Endothelial cell of umbilical vein (primary cell): ENCODE data around the gene PNPLA1. TPM values are rescaled to one million over a fixed set of nuclear protein-coding genes. Genes with fewer than 3 reads are reported as not detected.

Experiments used
- BruUV-seq: library from RNA; stranded (reverse); fragments of 400-500 nt; replicated peaks from 2 replicates; lab custom pipeline; 2021; lab: Mats Ljungman, UMichigan
- CTCF ChIA-PET: fragments of 300-600, 350-600 bp; sonication (Branson Sonifier 250); formaldehyde crosslinking; loops from one replicate; lab custom pipeline; 2021; ENCODE audit warnings: antibody characterized with exemption, inconsistent platforms; lab: Charles Lee
- POLR2A ChIA-PET: fragments of 300-600, 350-600 bp; sonication (Branson Sonifier 250); formaldehyde crosslinking; loops from one replicate; lab custom pipeline; 2021; ENCODE audit warnings: antibody characterized with exemption, inconsistent platforms; lab: Charles Lee
- DNase-seq: peaks from one replicate; pipeline ENCODE4 v3.0.0-alpha.2; 2011; ENCODE audit warnings: low read depth, low spot score
- FAIRE-seq: peaks from 2 replicates; lab custom pipeline; 2011; peaks lifted over from hg19 to GRCh38; lab: Jason Lieb, UNC
- H2AFZ ChIP-seq: 2 replicates; pipeline ENCODE4 v1.6.0; 2012; ENCODE audit warnings: low read depth, low read length, control low read depth, inconsistent platforms
- H3K27ac ChIP-seq: 2 replicates; pipeline ENCODE4 v1.5.1; 2011; ENCODE audit warnings: low read depth, mild to moderate bottlenecking, control low read depth, low read length, moderate library complexity; ENCODE audit not compliant: insufficient read depth
- H3K27me3 ChIP-seq, 2 experiments: 2 replicates each; pipeline versions ENCODE4 v1.6.0 to v1.6.1; 2011; ENCODE audit warnings: low read length in 2 of 2, mixed read lengths in 1 of 2; ENCODE audit not compliant: control insufficient read depth in 2 of 2, insufficient read depth in 2 of 2
- H3K36me3 ChIP-seq, 2 experiments: 2 replicates in 1 of 2; 3 replicates in 1 of 2; pipeline ENCODE4 v1.5.1; 2011; ENCODE audit warnings: low read length in 2 of 2, mild to moderate bottlenecking in 1 of 2, moderate library complexity in 1 of 2; ENCODE audit not compliant: control insufficient read depth in 2 of 2, insufficient read depth in 2 of 2; ENCODE audit errors: extremely low read depth in 1 of 2
- H3K4me1 ChIP-seq: 3 replicates; pipeline ENCODE4 v1.5.1; 2011; ENCODE audit warnings: mild to moderate bottlenecking, low read length; ENCODE audit not compliant: control insufficient read depth, insufficient read depth; ENCODE audit errors: extremely low read depth
- H3K4me2 ChIP-seq: 2 replicates; pipeline ENCODE4 v1.6.1; 2011; ENCODE audit warnings: low read length, control low read depth, mixed read lengths; ENCODE audit not compliant: insufficient read depth
- H3K4me3 ChIP-seq, 3 experiments: fragments of 200-600 bp in 1 of 3; sonication (generic), shearing (Covaris generic) in 1 of 3; replicated peaks in 1 of 3; 2 replicates each; pipeline ENCODE4 v1.5.1; 2011 to 2016; ENCODE audit warnings: control low read depth in 3 of 3, low read length in 3 of 3, mild to moderate bottlenecking in 2 of 3, inconsistent platforms in 1 of 3, low read depth in 1 of 3, moderate library complexity in 1 of 3; ENCODE audit not compliant: insufficient read depth in 1 of 3
- H3K79me2 ChIP-seq: 2 replicates; pipeline ENCODE4 v1.6.0; 2012; ENCODE audit warnings: low read length, inconsistent platforms; ENCODE audit not compliant: control insufficient read depth, insufficient read depth
- H3K9ac ChIP-seq: replicated peaks from 2 replicates; pipeline ENCODE3; 2011; ENCODE audit warnings: low read length, control low read depth; ENCODE audit not compliant: insufficient read depth; ENCODE audit errors: extremely low read depth
- H3K9me1 ChIP-seq: replicated peaks from 3 replicates; pipeline ENCODE4 v1.6.0; 2011; ENCODE audit warnings: mild to moderate bottlenecking, low read length; ENCODE audit not compliant: control insufficient read depth, insufficient read depth; ENCODE audit errors: extremely low read depth
- H3K9me3 ChIP-seq: replicated peaks from 2 replicates; pipeline ENCODE4 v1.5.1; 2012; ENCODE audit warnings: low read length, inconsistent platforms; ENCODE audit not compliant: control insufficient read depth, insufficient read depth
- H4K20me1 ChIP-seq: replicated peaks from 2 replicates; pipeline ENCODE3; 2011; ENCODE audit warnings: mild to moderate bottlenecking, low read length; ENCODE audit not compliant: control insufficient read depth, insufficient read depth; ENCODE audit errors: extremely low read depth
- CTCF ChIP-seq, 2 donors: IDR thresholded peaks; 1 replicate in 1 of 2; 2 replicates in 1 of 2; pipeline ENCODE4 v1.5.1; 2011; ENCODE audit warnings: low read length in 2 of 2, mild to moderate bottlenecking in 2 of 2, moderate library complexity in 2 of 2, control low read depth in 1 of 2, inconsistent platforms in 1 of 2, low read depth in 1 of 2; ENCODE audit not compliant: insufficient read depth in 1 of 2; ENCODE audit errors: extremely low read depth in 1 of 2
- EZH2 ChIP-seq: IDR thresholded peaks from 2 replicates; pipeline ENCODE4 v1.6.1; 2012; ENCODE audit warnings: borderline replicate concordance, low read depth, mild to moderate bottlenecking, moderate library complexity, low read length, inconsistent platforms; ENCODE audit not compliant: severe bottlenecking
- FOS ChIP-seq: IDR thresholded peaks from 2 replicates; pipeline ENCODE4 v1.6.1; 2011; ENCODE audit warnings: mild to moderate bottlenecking, low read length, moderate library complexity, borderline replicate concordance; ENCODE audit not compliant: insufficient read depth
- GATA2 ChIP-seq: IDR thresholded peaks from 2 replicates; pipeline ENCODE4 v1.7.0; 2011; ENCODE audit warnings: low read depth, mild to moderate bottlenecking, moderate library complexity, mixed read lengths, low read length; ENCODE audit not compliant: insufficient read length, insufficient read depth
- JUN ChIP-seq: IDR thresholded peaks from 2 replicates; pipeline ENCODE4 v1.6.1; 2011; ENCODE audit warnings: borderline replicate concordance, low read depth; ENCODE audit not compliant: insufficient read length, insufficient read depth
- MYC ChIP-seq: IDR thresholded peaks from one replicate; pipeline ENCODE4 v1.6.1; 2011; ENCODE audit warnings: mild to moderate bottlenecking, low read depth, low read length
- POLR2A ChIP-seq: IDR thresholded peaks from 2 replicates; pipeline ENCODE4 v1.6.1; 2012; ENCODE audit warnings: low read depth, mild to moderate bottlenecking, control low read depth, low read length
- POLR2AphosphoS5 ChIP-seq: IDR thresholded peaks from 2 replicates; pipeline ENCODE4 v1.6.1; 2012; ENCODE audit warnings: low read depth, mild to moderate bottlenecking, control low read depth, low read length, moderate library complexity; ENCODE audit not compliant: insufficient read depth
- dilution Hi-C: fragments of 300-500 bp; cut with MboI; formaldehyde crosslinking; loops from one replicate; pipeline ENCODE4 v1.15.0; 2019; ENCODE audit warnings: low sequenced_read_pairs; ENCODE audit not compliant: extremely low pct_ligation_motif_present
- intact Hi-C: fragments of 100-400 bp; cut with micrococcal nuclease; formaldehyde crosslinking; loops from one replicate; pipeline ENCODE4 v1.10.0; 2022
- polyA plus RNA-seq, 4 experiments: library from polyadenylated mRNA; depleted of rRNA in 3 of 4; stranded (reverse) in 3 of 4; unstranded in 1 of 4; fragments of >200 nt; gene quantifications; 2 replicates each; pipeline versions ENCODE4 v1.2.1 to v1.2.3, GENCODE V29; 2011 to 2012; ENCODE audit warnings: missing spikeins in 1 of 4
- total RNA-seq: library from RNA; stranded (reverse); gene quantifications from 2 replicates; pipeline ENCODE4 v1.2.3, GENCODE V29; 2021
- TF ChIP-seq, protein P1 (sequence below): IDR thresholded peaks from 2 replicates; pipeline ENCODE4 v1.6.1; 2011; ENCODE audit not compliant: insufficient read depth, insufficient read length

Gene PNPLA1
- total and polyA plus RNA-seq, 2 donors (not counting 3 experiments of a cell fraction or from before 2014, with no cell fraction given), result not detected

- Histone ChIP-seq H3K79me2 (no peaks in the 10 kb centered on the region), H2AFZ (no peak overlapping the region), H3K4me2 (no peak overlapping the region), H3K9me1 (no peaks in the 10 kb centered on the region), H3K27me3 (peaks cover 31% of the 10 kb centered on the region in 2 experiments), H3K4me1 (no peaks in the 10 kb centered on the region), H3K4me3 (no peak overlapping the region), H3K9ac (no peak overlapping the region), H4K20me1 (no peaks in the 10 kb centered on the region), H3K9me3 (no peaks in the 10 kb centered on the region), H3K36me3 (no peaks in the 10 kb centered on the region), H3K27ac (no peak overlapping the region)
- intact Hi-C loops, result no loop called here
- dilution Hi-C loops, result no loop called here
- ChIA-PET POLR2A (no interaction called here), CTCF (interaction anchor here (2.9 to 3.3 kb wide), 2 partner anchors 16 to 22 kb away, joined by 12 read pairs; no protein-coding TSS in a partner anchor)
- no peak for FAIRE-seq
- BruUV-seq, result no TSS peak
- no peak for TF ChIP-seq EZH2
- no peak for DNase-seq
These were observed 54.9 kb downstream of the PNPLA1 start for GRCh38 chr6:36324715-36325114.

DNA sequence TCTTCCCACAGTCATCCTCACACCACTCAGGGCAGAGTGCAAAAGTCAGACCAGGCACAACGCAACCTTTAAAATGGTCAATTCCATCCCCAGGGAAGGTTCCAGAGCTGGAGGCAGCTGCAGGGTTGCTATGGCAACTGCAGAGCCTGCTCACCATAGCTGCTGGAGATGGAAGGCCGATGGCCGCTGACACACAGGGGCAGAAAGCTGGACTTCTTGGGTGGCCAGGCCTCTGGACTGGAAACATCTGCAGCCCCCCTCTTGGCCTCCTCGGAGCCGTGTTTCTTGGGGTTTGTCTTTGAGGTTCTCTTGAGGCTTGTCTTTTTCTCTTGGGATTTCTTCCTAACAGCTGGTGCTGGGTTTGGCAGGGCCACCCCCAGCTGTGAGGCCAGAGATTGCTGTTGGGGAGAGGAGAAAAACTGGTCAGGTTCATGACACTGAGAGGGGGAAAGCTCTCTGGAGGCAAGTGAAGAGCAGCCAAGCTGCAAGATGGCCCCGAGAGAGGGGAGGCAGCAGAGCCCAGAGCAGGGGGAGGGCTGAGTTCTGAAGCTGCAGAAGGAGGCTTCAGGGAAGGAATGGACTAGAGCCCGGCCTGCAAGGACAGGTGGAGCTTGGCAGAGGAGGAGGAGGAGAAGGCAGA is 56.6 kb downstream of the PNPLA1 start:
- CTCF ChIA-PET, result interaction anchor here (1.0 to 3.3 kb wide), 5 partner anchors 9 to 34 kb away, joined by 3 to 12 read pairs (median 3); no protein-coding TSS in a partner anchor
- no peak for FAIRE-seq
- H3K27me3 ChIP-seq, result peaks cover 31% of the 10 kb centered on the region in 2 experiments

More for the DNA sequence above, 56.6 kb downstream of the PNPLA1 start:
- Histone ChIP-seq H4K20me1 (no peaks in the 10 kb centered on the region), H3K4me1 (no peaks in the 10 kb centered on the region), H3K4me3 (no peak overlapping the region), H2AFZ (no peak overlapping the region), H3K9me1 (no peaks in the 10 kb centered on the region), H3K79me2 (no peaks in the 10 kb centered on the region), H3K36me3 (no peaks in the 10 kb centered on the region), H3K9ac (no peak overlapping the region), H3K9me3 (no peaks in the 10 kb centered on the region), H3K4me2 (no peak overlapping the region), H3K27ac (no peak overlapping the region)
- POLR2A ChIA-PET, result no interaction called here
- BruUV-seq, result no TSS peak
- DNase-seq, result no peak
- dilution Hi-C loops, result no loop called here
- intact Hi-C loops, result no loop called here
- TF ChIP-seq EZH2 (no peak), CTCF (IDR thresholded peaks at IDR 0.05; ENCODE audit: extremely low read depth in 1 of 2, insufficient read depth in 1 of 2, low read depth in 1 of 2, low read length in 2 of 2) (no peak), POLR2A (no peak), JUN (no peak), POLR2AphosphoS5 (no peak), GATA2 (no peak), FOS (no peak), MYC (no peak)
- TF ChIP-seq, protein P1, sequence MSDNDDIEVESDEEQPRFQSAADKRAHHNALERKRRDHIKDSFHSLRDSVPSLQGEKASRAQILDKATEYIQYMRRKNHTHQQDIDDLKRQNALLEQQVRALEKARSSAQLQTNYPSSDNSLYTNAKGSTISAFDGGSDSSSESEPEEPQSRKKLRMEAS, result no peak
